ENCODE results near the gene TMEM269.
A peak's percentile ranks its signal among the peaks of the same experiment; 100 is the strongest.

TMEM269 gene

GRCh38 chr1:42825036-42825851 is 40.5 kb downstream of the TMEM269 start:
- no peak for DNase-seq

- no peak for DNase-seq
These were observed 45.8 kb downstream of the TMEM269 start for GRCh38 chr1:42830631-42831030.

DNA sequence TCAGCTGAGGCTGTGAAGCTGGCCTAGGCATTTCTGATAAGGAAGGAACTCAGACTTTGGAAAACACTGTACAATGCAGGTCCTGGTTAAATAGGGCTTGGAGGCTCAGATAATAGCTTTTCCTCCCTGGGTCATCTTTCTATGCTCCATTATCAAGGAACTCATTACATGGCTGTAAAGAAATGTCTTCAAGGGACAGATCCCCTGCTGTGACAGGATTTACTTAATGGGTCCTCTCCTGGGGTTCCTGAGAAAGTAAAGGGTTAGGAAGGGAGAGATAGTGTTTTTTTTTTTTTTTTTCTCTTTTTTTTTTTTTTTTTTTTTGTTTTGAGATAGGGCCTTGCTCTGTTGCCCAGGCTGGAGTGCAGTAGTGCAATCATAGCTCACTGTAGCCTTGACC is 46.5 kb downstream of the TMEM269 start:
- no peak for DNase-seq

GRCh38 chr1:42832641-42833240 is 48.0 kb downstream of the TMEM269 start:
- no peak for DNase-seq

GRCh38 chr1:42833981-42834380 is 49.2 kb downstream of the TMEM269 start:
- DNase-seq = no peak

GRCh38 chr1:42834803-42835202 is 50.0 kb downstream of the TMEM269 start:
- no peak for DNase-seq

DNA sequence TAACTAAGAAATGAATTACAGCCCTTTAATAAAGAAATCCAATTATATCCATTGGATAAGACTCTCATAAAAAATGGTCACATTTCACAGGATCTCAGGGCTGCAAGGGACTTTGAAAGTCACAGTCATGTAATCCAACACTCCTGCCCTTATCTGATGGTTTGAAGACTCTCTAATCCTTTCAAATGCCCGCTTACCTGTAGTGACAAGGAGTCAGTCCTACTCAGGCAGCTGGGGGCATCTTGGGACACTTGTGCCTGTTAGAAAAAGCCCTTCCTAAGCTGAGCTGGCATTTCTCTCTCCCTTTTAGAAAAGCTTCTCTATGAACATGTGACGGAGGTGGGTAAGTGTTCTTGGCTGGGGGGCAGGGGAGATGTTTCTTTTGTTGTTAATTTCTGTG is 50.6 kb downstream of the TMEM269 start:
- no peak for DNase-seq

- DNase-seq = no peak
These were observed 52.9 kb downstream of the TMEM269 start for GRCh38 chr1:42837709-42838108.

- DNase-seq = no peak
These were observed 53.8 kb downstream of the TMEM269 start for GRCh38 chr1:42838482-42839190.

GRCh38 chr1:42841010-42841409 is 56.2 kb downstream of the TMEM269 start:
- no peak for DNase-seq

- no peak for DNase-seq
These were observed 56.8 kb downstream of the TMEM269 start for GRCh38 chr1:42841440-42842147.

GRCh38 chr1:42844592-42845140 is 59.9 kb downstream of the TMEM269 start:
- no peak for DNase-seq

DNA sequence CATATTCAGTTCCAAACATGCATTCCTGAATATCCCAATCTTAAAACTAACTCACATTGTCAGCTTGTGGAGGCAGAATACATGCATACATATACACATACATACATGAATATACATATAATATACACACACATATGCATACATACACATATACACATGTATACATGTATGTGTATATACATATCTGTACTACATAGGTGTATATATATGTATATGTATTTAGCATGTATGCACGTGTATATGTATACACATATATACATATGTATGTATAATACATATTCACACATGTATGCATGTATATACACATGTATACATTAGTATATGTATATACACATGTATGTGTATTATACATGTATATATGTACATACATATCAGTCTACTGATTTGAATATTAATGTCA is 60.4 kb downstream of the TMEM269 start:
- DNase-seq = no peak

GRCh38 chr1:42845866-42846256 is 61.1 kb downstream of the TMEM269 start:
- no peak for DNase-seq

DNA sequence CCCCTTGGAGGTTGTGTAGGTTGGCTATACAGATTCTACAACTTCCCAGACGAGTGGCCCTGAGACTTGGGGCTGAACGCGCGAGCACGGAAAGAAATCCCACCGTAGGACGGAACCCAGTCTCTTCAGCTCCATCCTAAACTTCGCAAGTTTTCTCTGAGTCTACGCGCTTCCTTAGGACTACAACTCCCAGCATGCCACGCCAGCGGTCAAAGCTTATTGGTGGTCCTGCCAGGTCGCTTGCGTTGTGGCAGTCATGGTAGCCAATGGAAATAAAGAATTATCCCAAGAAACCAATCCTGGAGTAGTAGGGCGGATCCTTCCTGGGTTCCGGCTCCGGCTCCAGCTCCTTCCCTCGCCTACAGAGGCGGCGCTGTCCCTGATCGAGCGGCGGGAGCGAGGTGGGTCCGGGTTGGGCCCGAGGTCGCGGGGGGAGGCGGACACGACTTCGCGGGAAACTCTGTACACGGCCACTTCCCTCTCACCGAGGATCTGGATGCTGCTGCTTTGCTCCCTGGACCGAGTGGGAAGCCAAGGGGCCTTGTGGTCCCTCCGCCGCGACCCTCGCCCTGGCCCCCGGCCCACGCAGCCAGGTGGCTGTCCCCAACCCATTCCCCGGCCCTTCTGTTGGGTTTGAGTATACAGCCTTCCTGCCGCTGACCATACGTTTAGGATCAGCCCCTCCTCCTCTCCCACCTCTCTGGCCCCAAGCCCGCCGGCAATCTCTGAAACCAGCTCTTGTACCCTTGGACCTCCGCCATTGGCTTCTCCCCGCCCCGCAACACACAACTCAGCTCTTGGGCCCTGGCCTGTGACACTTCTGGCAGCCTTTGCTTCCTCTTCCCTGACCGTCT is 61.7 kb downstream of the TMEM269 start, which contains the start of gene ZNF691:
Gene ZNF691, plus strand, starts transcription at position 357 of the 854 bp plus-strand sequence. CDS start 3,046 bp downstream, outside the sequence.
- peak; percentile 89 to 93 for DNase-seq

DNA sequence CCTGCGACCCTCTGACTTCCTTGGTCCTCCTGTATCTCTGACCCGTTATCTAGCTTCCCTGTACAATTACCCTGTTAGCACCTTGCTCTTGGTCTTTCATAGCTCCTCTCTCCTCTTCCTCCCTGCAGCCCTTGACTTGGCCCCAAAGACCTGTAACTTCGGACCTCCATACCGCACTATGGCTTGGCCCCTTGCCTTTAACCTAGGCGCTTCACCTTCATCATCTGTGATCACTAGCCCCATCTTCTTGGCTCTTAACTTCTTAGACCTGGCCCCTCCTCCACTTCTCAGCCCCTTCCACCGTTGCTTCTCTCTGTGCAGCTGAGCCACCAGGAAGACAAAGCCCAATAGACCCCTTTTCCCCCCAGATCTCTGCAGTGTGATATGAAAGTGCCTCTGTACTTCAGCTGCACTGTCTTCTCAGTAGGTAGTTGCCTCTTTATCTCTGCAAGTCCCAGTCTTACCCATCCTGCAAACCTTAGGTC is 62.4 kb downstream of the TMEM269 start:
- DNase-seq = no peak

DNA sequence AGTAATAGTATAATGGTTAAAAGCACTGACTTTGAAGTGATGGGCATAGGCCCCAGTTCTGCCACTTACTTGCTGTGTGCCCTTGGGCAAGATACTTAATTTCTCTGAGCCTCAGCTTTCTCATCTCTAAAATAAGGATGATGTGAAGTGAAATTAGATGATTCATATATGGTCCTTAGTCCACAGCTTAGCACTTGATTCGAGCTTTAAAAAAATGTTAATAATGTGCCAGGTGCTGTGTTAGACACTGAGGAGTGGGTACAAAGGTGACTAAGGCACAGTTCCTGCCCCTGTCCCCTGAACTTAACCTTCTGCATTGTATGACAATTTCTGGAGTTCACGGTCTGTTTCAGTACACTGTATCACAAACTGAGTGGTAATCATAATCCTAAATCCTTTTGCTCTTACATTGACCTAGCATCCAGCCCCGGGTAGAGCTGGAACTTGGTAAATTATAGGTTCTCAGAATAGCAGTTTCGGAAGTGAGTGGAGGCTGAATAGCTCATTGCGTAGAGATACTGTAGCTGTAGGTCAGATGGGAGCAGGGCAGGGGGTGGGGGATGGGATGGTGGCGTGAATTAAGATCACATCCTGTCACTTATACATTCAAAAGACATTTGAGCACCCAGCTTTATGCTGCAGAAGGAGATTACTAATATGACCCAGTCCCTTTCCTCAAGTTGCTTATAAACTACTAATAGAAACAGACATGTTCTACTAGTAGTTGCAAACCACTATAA is 63.1 kb downstream of the TMEM269 start:
- no peak for DNase-seq

DNA sequence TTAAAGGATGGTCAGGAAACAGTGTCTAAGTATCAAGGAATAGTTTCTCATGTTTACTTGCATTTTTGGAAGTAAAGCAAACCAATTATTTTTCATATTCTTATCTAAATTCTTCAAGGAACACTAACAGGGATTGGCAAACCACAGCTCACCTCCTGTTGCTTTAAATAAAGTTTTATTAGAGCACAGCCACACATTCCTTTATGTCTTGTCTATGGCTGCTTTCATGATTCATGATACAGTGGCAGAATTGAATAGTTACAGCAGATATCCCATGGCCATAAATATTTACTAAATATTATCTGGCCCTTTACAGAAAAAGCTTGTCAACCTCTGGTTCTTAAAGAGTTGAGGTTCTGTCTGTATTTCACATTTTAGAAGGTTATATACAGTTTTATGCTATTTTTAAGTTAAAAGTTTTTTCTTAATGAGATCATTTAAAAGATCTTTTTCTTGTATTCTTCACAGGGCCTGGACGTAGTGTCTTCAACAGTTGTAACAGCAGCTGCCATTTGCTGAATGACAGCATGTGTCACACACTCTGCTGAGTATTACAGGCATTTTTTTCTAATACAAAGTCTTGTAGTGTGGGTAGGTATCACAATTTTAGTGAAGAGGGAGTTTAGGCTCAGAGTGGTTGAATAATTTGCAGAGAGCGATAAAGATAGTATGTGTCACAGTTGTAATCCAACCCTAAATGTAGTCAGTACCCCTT is 64.2 kb downstream of the TMEM269 start:
- DNase-seq = no peak

GRCh38 chr1:42849944-42850343 is 65.2 kb downstream of the TMEM269 start:
- DNase-seq = no peak
